Measurements from ENCODE around the gene ZNF552. TPM values are rescaled to one million over a fixed set of nuclear protein-coding genes. Genes with fewer than 3 reads are reported as not detected.
"Not testable (repeated sequence)": the region's sequence is repeated elsewhere in the genome, so short reads cannot be mapped to it uniquely, and the experiment has no call there.

The ZNF552 gene
- total RNA-seq, 1 donor, result 5.8 TPM

DNA sequence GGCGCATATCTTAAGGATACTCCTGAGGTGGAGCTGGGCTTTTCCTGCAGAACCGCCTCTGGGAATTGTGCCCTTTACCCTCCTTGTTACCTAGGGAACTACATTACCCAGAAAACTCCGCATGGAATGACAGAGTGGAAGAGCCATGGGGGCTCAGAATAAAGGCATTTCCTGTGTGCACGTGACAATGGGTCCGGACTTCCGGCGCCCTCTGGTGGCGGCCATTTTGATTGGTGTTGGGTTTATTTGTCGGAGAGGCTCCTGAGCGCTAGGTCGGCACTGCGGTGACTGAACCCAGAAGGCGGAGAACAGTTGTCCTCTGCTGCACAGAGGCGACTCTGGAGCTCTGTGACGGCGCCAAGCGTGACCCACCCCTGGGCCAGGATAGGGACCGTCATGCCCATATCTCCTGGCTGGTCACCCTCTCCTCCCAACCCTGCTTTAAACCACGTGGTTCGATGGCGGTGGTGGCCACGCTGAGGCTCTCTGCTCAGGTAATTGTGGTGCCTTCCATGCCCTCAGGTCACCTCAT, 15.4 kb upstream of the ZNF552 start, which contains the start of gene ZNF587B:
TSS of gene ZNF587B (plus strand) at position 229 of the 532 bp plus-strand sequence. CDS start at position 459, 230 bp downstream.
- peak; percentile 86 for DNase-seq (ENCODE audit: insufficient read length, low spot score, missing footprints)
- peak within 1 kb of the TSS; percentile 62 for H2AFZ ChIP-seq (ENCODE audit: low read length)
- no peaks in the 10 kb centered on the region for H3K4me1 ChIP-seq (ENCODE audit: insufficient read depth, low read length)
- H3K36me3 ChIP-seq (ENCODE audit: insufficient read depth, low read length), result peaks cover 8% of the 10 kb centered on the region
- H3K4me2 ChIP-seq (ENCODE audit: insufficient read depth, low read length), result peak within 1 kb of the TSS; percentile 36
- no peak within 1 kb of the TSS for H3K27ac ChIP-seq (ENCODE audit: low read depth, low read length)
- no peaks in the 10 kb centered on the region for H3K27me3 ChIP-seq (ENCODE audit: insufficient read depth, low read length)
- peak within 1 kb of the TSS; percentile 55 for H3K4me3 ChIP-seq (ENCODE audit: insufficient read depth, low read length)
- peaks cover 14% of the 10 kb centered on the region for H4K20me1 ChIP-seq (ENCODE audit: insufficient read depth, low read length)
- peaks cover 67% of the 10 kb centered on the region for H3K79me2 ChIP-seq (ENCODE audit: insufficient read depth, low read length)
- TF ChIP-seq, protein P1, sequence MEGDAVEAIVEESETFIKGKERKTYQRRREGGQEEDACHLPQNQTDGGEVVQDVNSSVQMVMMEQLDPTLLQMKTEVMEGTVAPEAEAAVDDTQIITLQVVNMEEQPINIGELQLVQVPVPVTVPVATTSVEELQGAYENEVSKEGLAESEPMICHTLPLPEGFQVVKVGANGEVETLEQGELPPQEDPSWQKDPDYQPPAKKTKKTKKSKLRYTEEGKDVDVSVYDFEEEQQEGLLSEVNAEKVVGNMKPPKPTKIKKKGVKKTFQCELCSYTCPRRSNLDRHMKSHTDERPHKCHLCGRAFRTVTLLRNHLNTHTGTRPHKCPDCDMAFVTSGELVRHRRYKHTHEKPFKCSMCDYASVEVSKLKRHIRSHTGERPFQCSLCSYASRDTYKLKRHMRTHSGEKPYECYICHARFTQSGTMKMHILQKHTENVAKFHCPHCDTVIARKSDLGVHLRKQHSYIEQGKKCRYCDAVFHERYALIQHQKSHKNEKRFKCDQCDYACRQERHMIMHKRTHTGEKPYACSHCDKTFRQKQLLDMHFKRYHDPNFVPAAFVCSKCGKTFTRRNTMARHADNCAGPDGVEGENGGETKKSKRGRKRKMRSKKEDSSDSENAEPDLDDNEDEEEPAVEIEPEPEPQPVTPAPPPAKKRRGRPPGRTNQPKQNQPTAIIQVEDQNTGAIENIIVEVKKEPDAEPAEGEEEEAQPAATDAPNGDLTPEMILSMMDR (IDR thresholded peaks at IDR 0.05; ENCODE audit: extremely low read depth, low read depth, low read length), result peak; percentile 22
- no peaks in the 10 kb centered on the region for H3K9me3 ChIP-seq (ENCODE audit: low read depth, low read length)

DNA sequence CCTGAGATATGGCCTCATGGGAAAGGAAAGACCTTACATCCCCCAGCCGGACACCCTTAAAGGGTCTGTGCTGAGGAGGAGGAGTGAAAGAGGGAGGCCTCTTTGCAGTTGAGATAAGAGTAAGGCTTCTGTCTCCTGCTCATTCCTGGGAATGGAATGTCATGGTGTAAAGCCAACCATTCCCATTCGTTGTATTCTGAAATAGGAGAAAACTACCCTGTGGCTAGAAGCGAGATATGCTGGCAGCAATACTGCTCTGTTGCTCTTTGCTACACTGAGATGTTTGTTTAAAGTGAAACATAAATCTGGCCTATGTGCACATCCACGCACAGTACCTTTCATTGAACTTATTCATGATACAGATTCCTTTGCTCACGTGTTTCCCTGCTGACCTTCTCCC, 14.6 kb upstream of the ZNF552 start:
- DNase-seq (ENCODE audit: insufficient read length, low spot score, missing footprints), result no peak

DNA sequence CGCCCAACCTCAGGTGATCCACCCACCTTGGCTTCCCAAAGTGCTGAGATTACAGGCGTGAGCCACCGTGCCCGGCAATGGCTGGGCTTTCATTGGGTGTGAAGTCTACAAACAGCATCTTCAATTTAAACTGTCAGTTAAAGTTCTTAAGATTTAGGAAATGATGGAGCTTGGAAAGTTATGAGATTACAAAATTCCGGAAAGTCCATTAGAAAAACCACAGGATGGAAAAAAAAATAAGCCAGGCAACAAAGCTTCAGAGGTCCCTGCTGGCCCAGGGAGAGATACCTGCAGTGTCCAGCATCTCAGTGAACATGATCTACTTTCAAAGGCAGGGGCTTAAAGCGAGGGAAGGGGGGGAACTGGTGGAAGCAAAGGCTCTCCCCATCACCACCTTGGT, 10.8 kb upstream of the ZNF552 start:
- H3K27ac ChIP-seq (ENCODE audit: low read depth, low read length), result no peak overlapping the region
- H2AFZ ChIP-seq (ENCODE audit: low read length), result no peak overlapping the region
- no peaks in the 10 kb centered on the region for H3K27me3 ChIP-seq (ENCODE audit: insufficient read depth, low read length)
- TF ChIP-seq, protein P1 (IDR thresholded peaks at IDR 0.05; ENCODE audit: extremely low read depth, low read depth, low read length), result no peak
- H3K4me2 ChIP-seq (ENCODE audit: insufficient read depth, low read length), result no peak overlapping the region
- no peaks in the 10 kb centered on the region for H3K9me3 ChIP-seq (ENCODE audit: low read depth, low read length)
- H3K36me3 ChIP-seq (ENCODE audit: insufficient read depth, low read length), result peaks cover 11% of the 10 kb centered on the region
- peaks cover 26% of the 10 kb centered on the region for H4K20me1 ChIP-seq (ENCODE audit: insufficient read depth, low read length)
- peaks cover 3% of the 10 kb centered on the region for H3K4me1 ChIP-seq (ENCODE audit: insufficient read depth, low read length)
- peaks cover 90% of the 10 kb centered on the region for H3K79me2 ChIP-seq (ENCODE audit: insufficient read depth, low read length)
- peak; percentile 39 for DNase-seq (ENCODE audit: insufficient read length, low spot score, missing footprints)
- H3K4me3 ChIP-seq (ENCODE audit: insufficient read depth, low read length), result no peak overlapping the region

More for the DNA sequence above, 14.6 kb upstream of the ZNF552 start:
- Histone ChIP-seq H2AFZ (ENCODE audit: low read length) (no peak overlapping the region), H3K4me2 (ENCODE audit: insufficient read depth, low read length) (no peak overlapping the region), H3K27me3 (ENCODE audit: insufficient read depth, low read length) (no peaks in the 10 kb centered on the region), H3K36me3 (ENCODE audit: insufficient read depth, low read length) (peaks cover 8% of the 10 kb centered on the region), H4K20me1 (ENCODE audit: insufficient read depth, low read length) (peaks cover 14% of the 10 kb centered on the region), H3K9me3 (ENCODE audit: low read depth, low read length) (no peaks in the 10 kb centered on the region), H3K79me2 (ENCODE audit: insufficient read depth, low read length) (peaks cover 75% of the 10 kb centered on the region), H3K27ac (ENCODE audit: low read depth, low read length) (no peak overlapping the region), H3K4me3 (ENCODE audit: insufficient read depth, low read length) (no peak overlapping the region), H3K4me1 (ENCODE audit: insufficient read depth, low read length) (no peaks in the 10 kb centered on the region)
- TF ChIP-seq, protein P1 (IDR thresholded peaks at IDR 0.05; ENCODE audit: extremely low read depth, low read depth, low read length), result no peak

DNA sequence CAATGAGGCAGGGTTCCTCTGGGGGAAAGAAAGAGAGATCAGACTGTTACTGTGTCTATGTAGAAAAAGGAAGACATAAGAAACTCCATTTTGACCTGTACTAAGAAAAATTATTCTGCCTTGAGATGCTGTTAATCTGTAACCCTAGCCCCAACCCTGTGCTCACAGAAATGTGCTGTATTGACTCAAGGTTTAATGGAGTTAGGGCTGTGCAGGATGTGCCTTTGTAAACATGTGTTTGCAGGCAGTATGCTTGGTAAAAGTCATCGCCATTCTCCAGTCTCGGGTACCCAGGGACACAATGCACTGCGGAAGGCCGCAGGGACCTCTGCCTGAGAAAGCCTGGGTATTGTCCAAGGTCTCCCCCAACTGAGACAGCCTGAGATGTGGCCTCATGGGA, 8.9 kb upstream of the ZNF552 start:
- not testable (repeated sequence) for H3K4me3 ChIP-seq (ENCODE audit: insufficient read depth, low read length); H3K4me2 ChIP-seq (ENCODE audit: insufficient read depth, low read length); H3K27me3 ChIP-seq (ENCODE audit: insufficient read depth, low read length); H2AFZ ChIP-seq (ENCODE audit: low read length); H3K27ac ChIP-seq (ENCODE audit: low read depth, low read length); H3K36me3 ChIP-seq (ENCODE audit: insufficient read depth, low read length); H3K4me1 ChIP-seq (ENCODE audit: insufficient read depth, low read length); H3K9me3 ChIP-seq (ENCODE audit: low read depth, low read length); DNase-seq (ENCODE audit: insufficient read length, low spot score, missing footprints)
- H3K79me2 ChIP-seq (ENCODE audit: insufficient read depth, low read length), result peaks cover 83% of the 10 kb centered on the region
- H4K20me1 ChIP-seq (ENCODE audit: insufficient read depth, low read length), result peaks cover 22% of the 10 kb centered on the region

DNA sequence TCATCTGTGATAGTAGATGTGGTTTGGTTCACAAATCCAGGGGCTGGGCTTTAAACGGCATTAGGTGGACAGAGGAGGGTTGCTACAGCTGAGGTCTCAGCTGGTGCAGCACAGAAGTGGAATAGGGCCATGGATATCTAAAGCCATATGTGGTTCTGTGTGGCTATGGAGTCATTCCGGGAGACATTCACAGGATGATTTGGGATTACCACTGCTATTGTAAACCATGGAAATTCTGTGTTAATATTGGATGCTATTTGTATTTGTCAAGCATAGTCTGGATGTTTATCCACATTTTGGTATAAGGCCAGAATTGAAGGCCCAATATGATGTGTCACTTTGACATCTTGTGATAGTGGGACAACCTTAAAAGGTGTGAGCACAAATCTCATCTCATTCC, 8.4 kb upstream of the ZNF552 start:
- H3K79me2 ChIP-seq (ENCODE audit: insufficient read depth, low read length), result peaks cover 82% of the 10 kb centered on the region
- not testable (repeated sequence) for H3K36me3 ChIP-seq (ENCODE audit: insufficient read depth, low read length); H3K4me1 ChIP-seq (ENCODE audit: insufficient read depth, low read length); H3K27me3 ChIP-seq (ENCODE audit: insufficient read depth, low read length); H3K4me3 ChIP-seq (ENCODE audit: insufficient read depth, low read length); H2AFZ ChIP-seq (ENCODE audit: low read length); H3K27ac ChIP-seq (ENCODE audit: low read depth, low read length); H3K9me3 ChIP-seq (ENCODE audit: low read depth, low read length); H3K4me2 ChIP-seq (ENCODE audit: insufficient read depth, low read length); DNase-seq (ENCODE audit: insufficient read length, low spot score, missing footprints)
- H4K20me1 ChIP-seq (ENCODE audit: insufficient read depth, low read length), result peaks cover 22% of the 10 kb centered on the region

DNA sequence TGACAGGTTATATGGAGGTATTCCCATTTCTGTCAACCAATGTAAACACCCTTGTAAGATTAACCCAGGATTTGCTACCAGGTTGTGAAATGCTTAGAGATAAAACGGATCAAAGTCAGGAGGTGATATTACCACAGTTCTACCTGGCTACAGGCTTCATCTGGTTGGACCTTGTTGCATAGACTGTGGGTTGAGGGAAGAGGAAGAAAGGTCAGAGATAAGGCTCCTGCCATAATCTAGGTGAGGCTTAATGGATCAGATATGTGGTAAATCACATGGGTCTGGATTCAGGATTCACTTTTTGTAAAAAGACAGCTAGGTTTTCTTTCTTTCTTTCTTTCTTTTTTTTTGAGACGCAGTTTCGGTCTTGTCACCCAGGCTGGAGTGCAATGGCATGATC, 6.8 kb upstream of the ZNF552 start:
- DNase-seq (ENCODE audit: insufficient read length, low spot score, missing footprints); H3K27ac ChIP-seq (ENCODE audit: low read depth, low read length); H3K9me3 ChIP-seq (ENCODE audit: low read depth, low read length); H3K27me3 ChIP-seq (ENCODE audit: insufficient read depth, low read length); H3K4me2 ChIP-seq (ENCODE audit: insufficient read depth, low read length); H3K4me1 ChIP-seq (ENCODE audit: insufficient read depth, low read length); H3K4me3 ChIP-seq (ENCODE audit: insufficient read depth, low read length); H2AFZ ChIP-seq (ENCODE audit: low read length); H3K36me3 ChIP-seq (ENCODE audit: insufficient read depth, low read length): not testable (repeated sequence)
- Histone ChIP-seq H3K79me2 (ENCODE audit: insufficient read depth, low read length) (peaks cover 69% of the 10 kb centered on the region), H4K20me1 (ENCODE audit: insufficient read depth, low read length) (peaks cover 19% of the 10 kb centered on the region)

DNA sequence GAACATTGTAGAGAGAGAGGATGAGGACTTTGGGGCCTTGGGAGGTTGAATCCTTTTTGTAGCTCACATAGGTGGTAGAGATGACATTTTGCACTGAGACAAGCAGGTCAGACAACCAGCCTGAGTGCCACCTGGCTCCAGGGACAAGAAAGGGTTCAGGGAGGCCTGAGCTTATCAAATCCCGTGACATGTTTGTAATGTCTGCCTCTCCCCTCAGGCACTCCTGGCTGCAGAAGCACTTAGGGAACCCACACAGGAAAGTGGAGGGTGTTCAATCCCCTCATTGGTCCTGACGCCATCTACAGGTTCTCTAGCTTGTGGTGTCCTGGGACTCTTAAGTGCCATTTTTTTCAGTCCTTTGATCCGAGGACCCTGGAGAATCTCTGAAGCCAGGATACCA, 6.4 kb upstream of the ZNF552 start:
- H2AFZ ChIP-seq (ENCODE audit: low read length); H3K27me3 ChIP-seq (ENCODE audit: insufficient read depth, low read length); H3K36me3 ChIP-seq (ENCODE audit: insufficient read depth, low read length); DNase-seq (ENCODE audit: insufficient read length, low spot score, missing footprints); H3K27ac ChIP-seq (ENCODE audit: low read depth, low read length); H3K9me3 ChIP-seq (ENCODE audit: low read depth, low read length); H3K4me1 ChIP-seq (ENCODE audit: insufficient read depth, low read length): not testable (repeated sequence)
- peak overlapping the region; percentile 95 for H3K4me2 ChIP-seq (ENCODE audit: insufficient read depth, low read length)
- H4K20me1 ChIP-seq (ENCODE audit: insufficient read depth, low read length), result peaks cover 18% of the 10 kb centered on the region
- H3K4me3 ChIP-seq (ENCODE audit: insufficient read depth, low read length), result peak overlapping the region; percentile 99
- H3K79me2 ChIP-seq (ENCODE audit: insufficient read depth, low read length), result peaks cover 65% of the 10 kb centered on the region
